GM21528 (cell line): ENCODE results near the gene TEKT3.

ENCODE experiments used
- ATAC-seq: cut with Tn5 transposase; IDR thresholded peaks from one replicate; pipeline ENCODE4 v1.9.1; 2021; ENCODE audit warnings: mild to moderate bottlenecking, moderate library complexity; ENCODE audit not compliant: unreplicated experiment, low FRiP score

TEKT3 gene

DNA sequence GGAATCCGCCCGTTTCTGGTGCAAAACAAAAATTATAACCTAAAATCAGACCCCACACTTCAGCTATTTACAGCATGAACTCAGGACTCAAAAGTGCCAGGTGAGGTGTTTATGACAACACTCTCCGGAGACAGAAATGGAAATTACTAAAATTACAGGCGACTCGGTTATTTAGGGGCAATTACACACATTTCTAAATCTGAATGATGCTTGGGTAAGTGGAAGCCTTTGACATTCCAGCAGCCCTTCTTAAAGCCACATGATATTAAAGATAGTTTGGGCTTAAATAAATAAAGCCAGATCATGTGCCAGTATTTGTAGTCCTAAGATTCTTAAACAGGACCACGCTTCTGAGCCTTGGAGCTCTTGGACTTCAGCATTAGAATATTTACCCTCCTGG is 39.6 kb downstream of the TEKT3 start:
- no peak for ATAC-seq

DNA sequence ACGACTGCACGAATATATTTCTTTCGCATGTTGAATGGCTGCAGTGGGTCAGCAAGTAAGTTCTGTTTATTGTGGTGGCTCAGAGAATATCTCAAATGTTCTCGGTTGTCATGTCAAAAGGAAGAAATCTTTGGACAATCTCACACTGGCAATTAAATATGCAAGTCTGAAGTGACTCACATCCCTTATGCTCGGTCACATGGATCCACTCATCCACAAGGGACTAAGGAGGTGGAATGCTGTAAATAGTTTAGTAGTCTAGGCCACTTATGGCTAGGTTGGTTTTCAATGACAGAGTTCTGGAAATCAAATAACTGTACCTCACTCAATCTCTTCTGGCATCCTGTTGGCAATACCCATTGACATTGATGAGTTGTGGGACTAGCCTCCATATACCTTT is 43.2 kb downstream of the TEKT3 start:
- ATAC-seq: no peak

DNA sequence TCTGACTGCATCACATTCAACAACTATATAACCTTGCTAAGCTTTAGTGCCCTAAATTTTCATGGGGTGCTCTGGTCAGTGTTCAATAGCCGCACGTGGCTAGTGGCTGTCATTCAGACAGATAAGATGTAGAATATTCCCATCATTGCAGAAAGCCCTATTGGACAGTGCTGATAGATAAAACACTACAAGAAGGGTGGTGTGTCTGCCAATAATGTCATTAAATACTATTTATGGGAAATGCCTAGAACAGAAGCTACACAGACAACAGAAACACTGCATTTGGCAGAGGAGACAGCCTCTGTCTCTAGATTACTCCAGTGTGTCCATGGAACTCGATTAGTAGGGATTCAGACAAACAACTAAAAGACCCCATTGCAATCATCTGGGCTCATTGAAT is 47.8 kb downstream of the TEKT3 start:
- no peak for ATAC-seq

DNA sequence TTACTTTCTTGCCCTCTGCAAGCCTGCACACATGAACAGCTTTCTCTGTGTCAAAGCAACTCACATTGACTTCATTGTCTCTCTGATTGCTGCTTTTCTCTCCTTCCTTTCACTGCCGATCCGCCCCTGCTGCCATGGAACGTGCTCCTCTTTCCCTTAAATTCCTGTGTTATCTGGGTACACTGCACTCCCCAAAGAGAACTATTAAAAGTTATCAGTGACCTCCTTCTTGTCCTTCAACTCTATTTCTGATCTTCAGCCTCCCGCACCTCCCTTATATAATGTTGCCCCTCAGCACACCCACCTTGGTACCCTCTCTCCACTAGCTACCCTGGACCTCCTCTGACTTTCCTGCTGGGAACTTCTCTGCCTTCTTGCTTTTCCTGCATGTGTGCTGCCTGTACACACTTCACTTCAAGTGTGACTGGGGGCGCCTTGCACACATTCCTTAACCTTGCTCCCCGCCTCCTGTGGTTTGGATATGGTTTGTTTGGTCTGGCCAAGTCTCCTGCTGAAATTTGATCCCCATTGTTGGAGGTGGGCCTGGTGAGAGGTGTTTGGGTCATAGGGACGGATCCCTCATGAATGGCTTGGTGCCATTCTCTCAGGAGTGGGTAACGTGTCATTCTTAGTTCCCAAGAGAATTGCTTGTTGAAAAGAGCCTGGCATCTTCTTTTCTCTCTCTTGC is 49.6 kb downstream of the TEKT3 start:
- ATAC-seq: no peak

DNA sequence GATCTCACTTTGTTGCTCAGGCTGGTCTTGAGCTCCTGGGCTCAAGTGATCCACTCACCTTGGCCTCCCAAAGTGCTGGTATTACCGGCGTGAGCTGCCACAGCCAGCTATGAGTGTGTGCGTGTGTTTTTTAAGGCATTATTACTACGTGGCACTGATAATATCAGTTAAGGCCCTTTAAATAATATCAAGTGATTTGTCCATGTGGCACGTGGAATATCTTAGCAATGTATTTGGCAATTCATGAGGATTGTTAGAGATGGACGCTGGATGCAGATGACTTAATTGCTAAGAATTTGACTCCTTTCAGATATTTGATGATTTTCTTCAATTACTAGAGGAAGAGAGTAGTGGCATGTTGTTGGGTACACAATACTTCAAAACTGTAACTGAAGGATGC is 50.8 kb downstream of the TEKT3 start:
- ATAC-seq: no peak

DNA sequence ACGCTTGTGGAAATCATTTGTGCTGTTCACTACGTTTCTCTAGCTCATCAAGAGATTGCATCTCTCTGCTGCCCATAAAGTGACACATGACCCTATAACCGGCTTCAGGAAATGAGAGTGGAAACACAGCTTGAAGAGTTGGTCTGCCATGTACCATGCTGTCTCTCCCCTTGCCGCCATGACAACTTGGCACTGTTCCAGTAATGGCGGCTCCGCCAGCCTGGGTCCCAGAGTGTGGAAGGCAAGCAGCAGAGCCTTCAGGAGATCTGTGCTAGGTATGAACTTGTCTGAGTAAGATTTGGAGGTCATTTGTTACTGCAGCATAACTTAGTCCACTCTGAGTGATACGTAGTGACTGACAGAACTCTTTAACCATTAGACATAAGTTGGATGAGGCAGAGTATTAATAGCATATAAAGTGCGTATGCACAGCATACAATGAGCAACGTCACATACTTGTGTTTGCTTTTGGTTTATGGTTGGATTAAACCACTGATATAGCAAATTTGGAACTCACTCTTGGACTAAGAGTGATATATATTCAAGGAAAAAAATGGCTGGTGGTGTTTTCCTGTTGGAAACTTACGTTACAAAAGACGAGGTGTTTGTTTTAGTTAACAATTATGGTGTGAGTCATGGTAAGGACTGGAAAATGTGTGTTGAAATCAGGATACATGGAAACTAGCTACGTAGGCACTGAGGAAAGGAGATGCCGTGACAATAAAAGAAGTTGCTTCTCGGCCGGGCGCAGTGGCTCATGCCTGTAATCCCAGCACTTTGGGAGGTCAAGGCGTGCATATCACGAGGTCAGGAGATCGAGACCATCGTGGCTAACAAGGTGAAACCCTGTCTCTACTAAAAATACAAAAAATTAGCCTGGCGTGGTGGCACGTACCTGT is 51.9 kb downstream of the TEKT3 start:
- no peak for ATAC-seq

DNA sequence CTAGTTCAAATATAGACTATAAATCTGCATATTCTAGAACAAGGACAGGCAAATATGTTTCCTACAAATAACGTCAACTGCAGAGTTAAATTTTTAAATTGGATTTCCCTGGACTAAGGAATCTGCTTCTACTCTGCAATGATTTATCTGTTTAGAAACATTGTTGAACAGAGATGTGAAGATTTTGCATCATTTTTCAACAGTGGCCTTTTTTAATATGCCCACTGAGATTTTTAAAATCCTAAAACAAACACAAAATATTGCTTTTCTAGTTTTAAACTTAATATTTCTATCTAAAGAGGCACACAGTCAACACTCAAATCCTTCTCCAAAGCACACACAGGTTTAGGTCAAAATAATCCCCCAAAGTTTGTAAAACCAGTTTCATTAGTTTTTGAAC is 52.5 kb downstream of the TEKT3 start:
- no peak for ATAC-seq

DNA sequence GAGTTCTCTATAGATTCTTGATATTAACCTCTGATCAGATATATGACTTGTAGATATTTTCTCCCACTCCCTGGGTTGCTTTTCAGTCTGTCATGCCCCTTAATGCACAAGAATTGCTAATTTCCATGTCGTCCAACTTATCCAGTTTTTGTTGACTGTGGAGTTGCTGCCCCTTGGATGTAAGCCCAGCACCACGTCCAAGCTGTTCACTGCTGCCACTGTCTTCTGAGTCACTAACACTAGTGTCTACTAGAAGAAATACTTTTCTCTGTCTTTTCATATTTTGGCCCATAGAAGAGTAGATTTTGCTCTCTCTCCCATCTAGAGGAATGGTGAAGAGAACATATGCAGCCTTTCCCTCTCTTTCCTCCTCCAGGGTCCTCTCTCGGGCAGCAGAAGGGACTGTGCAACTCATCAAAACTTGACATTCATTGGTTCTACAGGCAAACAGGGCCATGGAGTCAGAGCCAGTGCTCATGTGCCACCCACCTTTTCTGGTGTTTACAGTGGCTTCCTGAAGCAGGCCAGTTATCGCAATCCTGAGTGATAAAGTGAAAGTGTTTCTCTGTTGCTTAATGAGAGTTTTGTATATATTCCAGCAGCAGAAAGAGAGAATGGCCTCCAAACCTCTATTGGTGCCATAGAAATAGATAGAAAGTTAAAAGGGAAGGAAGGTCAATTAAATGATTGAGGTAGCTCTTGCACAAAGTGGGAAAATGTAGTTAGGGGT is 53.7 kb downstream of the TEKT3 start:
- no peak for ATAC-seq

DNA sequence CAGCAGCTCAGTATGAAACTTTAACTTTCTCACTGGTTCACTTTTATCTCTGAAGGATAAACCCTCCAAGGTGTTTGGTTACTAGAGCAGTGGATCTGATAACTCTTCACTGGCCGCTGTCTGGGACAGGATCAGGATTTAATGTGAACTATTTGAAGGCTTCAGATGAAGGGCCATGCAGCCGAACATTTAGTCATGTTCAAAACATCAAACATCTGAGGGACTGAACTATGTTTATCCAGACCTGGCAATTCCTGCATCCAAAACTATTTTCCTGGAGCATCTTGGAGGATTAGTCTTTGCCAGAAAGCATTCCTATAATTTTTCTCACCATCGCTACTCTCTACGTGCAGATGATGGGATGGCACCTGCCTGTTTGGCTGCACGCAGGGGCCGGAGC is 55.9 kb downstream of the TEKT3 start:
- no peak for ATAC-seq

DNA sequence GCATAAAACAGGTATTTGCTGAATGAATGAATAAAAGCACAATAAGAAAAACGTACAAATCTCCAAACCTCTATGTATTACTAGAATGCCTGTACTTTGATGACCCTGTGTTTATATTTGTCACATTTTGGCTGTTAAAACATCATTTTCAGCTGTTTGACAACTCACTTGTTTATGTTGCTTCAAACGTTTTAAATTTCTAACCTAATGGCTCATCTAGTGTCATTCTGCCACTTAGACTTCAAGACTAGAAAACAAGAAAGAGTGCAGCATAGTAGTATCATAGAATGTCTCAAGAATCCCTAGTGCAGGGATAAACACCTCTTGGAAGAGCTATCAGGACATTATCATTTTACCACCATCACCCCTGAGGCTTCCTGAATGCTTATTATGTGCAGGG is 56.9 kb downstream of the TEKT3 start:
- no peak for ATAC-seq

DNA sequence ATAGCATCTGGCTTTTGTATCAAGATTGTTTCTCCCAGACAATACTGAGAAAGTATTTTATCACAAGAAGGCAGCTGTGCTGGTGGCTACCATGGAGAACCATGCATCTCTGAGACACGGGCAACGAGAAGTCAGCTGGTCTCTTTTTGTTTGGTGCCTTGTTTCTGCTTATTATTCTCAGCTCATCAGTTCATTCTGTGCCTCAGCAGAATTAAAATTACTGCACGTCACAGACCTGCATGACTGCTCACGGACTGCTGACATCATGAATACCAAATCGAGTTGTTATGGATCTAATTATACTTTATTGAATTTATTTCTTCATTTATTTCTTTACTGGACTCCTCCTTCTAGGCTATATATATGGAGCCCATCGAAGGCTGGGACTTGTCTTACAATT is 57.3 kb downstream of the TEKT3 start:
- no peak for ATAC-seq

DNA sequence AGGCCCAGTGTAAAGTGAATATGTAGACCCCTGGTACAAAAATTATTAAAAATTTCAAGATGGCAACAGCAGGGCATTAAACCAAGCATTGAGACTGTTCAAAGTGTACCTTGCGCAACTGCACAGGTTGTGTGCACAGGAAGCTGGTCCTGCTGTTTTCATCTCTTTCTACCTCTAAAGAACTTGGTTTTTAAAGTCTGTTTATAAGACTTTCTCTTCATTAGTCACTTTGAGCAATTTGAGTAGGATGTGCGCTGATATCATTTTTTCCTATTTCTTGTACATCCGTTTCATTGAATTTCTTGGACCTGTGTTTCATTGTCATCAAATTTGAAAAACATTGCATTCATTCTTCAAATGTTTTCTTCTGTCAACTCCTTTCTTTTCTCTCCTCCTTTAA is 59.5 kb downstream of the TEKT3 start:
- ATAC-seq: no peak

DNA sequence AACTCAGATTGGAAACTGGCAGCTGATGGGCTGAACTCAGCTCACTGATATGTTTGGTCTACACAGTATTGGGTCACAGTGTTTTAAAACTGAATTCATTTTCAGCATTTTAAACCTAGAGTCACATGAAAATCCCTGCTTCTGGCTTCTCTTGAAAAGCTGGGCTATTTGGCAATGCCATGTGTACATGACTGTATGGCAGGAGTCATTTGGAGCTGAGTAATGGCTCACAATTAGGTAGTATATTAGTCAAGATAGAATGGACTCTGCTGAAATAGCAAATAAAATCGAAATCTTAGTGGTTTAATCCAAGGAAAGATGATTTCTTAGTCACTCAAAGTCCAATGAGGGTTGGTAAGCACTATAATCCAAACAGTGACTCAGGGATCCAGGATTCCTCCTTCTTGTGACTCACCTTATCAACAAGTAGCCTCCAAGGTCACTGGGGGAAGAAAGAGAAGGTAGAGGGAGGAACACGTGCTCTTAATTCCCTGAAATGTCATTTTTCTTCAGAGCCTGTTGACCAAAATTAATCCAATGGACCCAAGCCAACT is 62.4 kb downstream of the TEKT3 start:
- ATAC-seq: no peak

DNA sequence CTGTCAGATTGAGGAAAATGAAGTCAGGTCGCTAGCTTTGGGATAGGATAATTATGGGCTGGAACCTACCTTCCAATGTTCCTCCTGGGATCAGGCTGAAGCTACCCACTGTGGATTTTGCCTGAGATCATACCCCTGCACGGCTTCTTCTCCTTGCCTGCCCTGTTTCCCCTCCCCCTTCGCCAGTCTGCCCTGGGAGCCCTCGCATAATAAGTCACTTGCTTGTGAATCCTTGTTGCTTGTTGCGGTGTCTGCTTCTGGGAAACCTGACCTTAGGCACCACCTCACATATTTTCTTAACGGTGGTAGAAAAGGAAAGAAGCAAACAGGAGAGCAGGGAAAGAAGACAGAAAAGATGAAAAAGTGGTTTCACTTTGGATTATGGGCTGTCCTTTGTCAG is 63.0 kb downstream of the TEKT3 start:
- ATAC-seq: no peak

DNA sequence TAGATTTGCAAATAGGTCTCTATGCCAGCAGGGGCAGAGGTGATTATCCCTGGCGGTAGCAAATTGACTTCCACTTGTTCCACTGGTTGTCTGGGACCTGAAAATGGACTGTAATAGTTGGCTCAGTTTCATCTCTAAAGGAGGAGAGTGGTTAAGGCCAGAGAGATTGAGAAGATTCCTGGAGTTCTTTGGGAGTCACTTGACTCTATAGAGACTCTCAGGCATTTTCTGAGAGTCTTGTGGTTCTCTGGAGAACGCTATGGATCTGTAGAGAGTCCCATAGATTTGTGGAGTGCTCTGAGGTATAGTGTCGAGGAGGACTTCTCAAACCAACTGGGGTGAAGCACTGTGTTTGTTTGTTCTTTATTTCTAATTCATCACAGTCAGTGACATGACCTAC is 67.4 kb downstream of the TEKT3 start:
- ATAC-seq: no peak

DNA sequence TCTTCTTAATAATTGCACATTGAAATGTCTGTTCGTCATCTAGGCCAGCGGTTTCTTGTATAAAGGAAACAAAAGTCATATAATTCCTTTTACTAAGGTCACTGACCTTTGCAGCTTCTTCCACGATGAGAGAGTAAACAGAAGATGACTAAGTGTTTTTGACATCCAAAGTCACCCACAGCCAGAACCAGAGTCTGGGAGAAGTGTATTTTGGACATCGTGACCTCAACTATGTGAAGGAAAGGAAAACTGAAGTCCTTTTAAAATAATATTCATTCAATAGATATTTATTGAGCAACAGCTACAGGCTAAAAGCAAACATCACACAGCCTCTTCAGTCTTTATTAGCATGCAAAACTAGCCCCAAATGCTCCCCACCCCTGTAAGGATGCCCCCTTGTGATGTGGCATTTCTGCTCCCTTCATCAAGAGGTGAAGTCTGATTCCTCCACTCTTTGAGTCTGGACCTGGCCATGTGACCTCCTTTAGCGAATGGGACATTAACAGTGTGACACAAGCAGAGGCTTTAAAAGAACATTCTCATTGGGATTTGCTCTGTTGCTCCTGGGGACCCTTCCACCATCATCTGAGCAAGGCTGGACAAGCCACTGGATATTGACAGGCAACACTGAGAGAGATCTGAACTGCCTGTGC is 68.1 kb downstream of the TEKT3 start:
- no peak for ATAC-seq

DNA sequence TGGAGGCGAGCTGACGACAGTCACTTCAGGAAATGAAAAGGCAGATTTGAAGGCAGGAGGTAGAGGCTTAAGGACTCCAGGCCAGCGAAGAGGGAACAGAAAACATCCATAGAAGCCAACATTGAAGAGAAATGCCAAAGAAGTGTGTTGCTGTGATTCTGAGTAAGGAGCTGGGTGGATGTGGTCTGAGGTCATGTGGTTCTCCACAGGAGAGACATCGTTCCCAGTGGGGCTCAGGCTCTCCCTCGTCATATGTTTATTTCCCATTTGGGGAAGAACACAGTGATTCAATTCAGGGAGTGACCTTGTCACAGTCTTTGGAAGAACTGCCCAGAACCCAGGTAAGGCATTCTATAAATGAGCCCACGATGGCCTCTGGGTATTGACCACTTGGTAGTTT is 69.7 kb downstream of the TEKT3 start:
- no peak for ATAC-seq

DNA sequence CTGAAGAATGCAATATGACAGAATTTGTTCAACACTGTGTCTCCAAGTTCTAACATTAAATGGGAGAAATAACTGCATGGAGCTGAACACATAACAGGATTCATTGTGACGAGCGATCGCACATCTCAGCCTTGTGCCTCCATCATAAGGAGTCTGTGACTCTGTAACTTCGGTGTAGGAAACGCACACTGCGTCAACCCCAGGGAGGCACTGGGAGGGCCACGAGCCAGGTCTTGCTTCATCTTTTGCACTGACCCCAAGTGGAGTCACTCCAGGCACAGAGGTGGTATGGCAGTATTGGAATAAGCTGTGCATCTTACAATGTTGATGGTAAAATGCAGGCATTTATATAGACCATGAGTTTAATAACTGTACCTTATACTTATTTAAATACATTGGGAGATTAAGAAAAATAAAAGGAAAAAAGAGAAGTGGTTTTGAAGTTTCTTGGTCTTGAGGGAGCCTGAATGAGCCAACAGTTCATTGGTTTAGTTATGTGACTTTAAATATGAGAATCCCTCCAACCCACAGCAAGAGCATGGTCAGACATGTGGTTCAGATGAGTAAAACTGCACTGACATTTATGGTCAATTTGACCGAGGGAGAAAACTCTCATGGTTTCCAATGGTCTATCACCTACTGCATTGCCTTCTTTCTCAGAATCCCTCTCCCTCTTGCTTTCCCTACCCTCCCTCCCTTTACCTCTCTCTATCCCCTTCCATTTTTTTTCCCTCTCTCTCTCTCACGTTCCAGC is 70.6 kb downstream of the TEKT3 start:
- no peak for ATAC-seq

DNA sequence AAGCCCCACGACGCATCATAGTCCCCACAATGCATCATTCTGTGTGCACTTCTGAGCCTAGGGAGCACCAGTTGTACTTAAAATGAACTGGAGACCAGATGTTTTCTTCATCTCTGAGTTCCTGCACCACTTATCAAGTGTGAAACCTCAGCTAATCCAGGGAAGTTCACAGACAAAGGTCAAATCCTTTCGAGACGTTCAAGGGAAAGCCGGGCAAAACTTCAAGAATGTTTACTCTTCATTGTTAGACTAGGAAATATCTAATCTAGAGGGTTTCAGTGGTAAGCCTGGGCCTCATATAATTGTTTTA is 71.7 kb downstream of the TEKT3 start:
- ATAC-seq: no peak
